Heart left ventricle (tissue), 16 donors: ENCODE data around the gene HDAC7. TPM values are rescaled to one million over a fixed set of nuclear protein-coding genes. Genes with fewer than 3 reads are reported as not detected.

Experiments used
- ATAC-seq, 4 donors: fragments of 200-7000 bp; cut with Tn5 transposase; one replicate each; pipeline ENCODE4 v1.9.1; 2020 to 2022; ENCODE audit warnings: moderate library complexity in 4 of 4, mild to moderate bottlenecking in 3 of 4, moderate number of reproducible peaks in 1 of 4
- DNase-seq, 5 donors: peaks; one replicate each; pipeline ENCODE4 v3.0.0-alpha.2; 2020
- H3K27ac ChIP-seq, 12 donors: fragments of 200-600 bp; sonication (generic) in 4 of 12; one replicate each; pipeline versions ENCODE4 v1.5.0 to v1.8.0; 2016 to 2022; ENCODE audit warnings: mild to moderate bottlenecking in 2 of 12
- H3K27me3 ChIP-seq, 9 donors: fragments of 200-600 bp; sonication (generic) in 2 of 9; one replicate each; pipeline versions ENCODE4 v1.5.1 to v1.8.0; 2016 to 2022; ENCODE audit warnings: mild to moderate bottlenecking in 3 of 9
- H3K36me3 ChIP-seq, 9 donors: fragments of 200-600 bp; sonication (generic) in 2 of 9; one replicate each; pipeline versions ENCODE4 v1.5.0 to v1.8.0; 2018 to 2022; ENCODE audit warnings: mild to moderate bottlenecking in 2 of 9
- H3K4me1 ChIP-seq, 12 donors: fragments of 200-600 bp; sonication (generic) in 4 of 12; one replicate each; pipeline versions ENCODE4 v1.5.0 to v1.8.0; 2016 to 2022; ENCODE audit warnings: mild to moderate bottlenecking in 3 of 12
- H3K4me3 ChIP-seq, 12 donors: fragments of 200-600 bp; sonication (generic) in 4 of 12; one replicate each; pipeline versions ENCODE4 v1.5.0 to v1.8.0; 2017 to 2022; ENCODE audit warnings: mild to moderate bottlenecking in 9 of 12, moderate library complexity in 4 of 12
- H3K9me3 ChIP-seq, 12 donors: fragments of 200-600 bp; sonication (generic) in 4 of 12; one replicate each; pipeline versions ENCODE4 v1.5.0 to v1.8.0; 2016 to 2022; ENCODE audit warnings: mild to moderate bottlenecking in 1 of 12
- POLR2A ChIP-seq, 2 donors: fragments of 450-650 bp; IDR thresholded peaks; one replicate each; pipeline ENCODE4 v1.6.1; 2017; ENCODE audit warnings: antibody characterized with exemption in 2 of 2, mild to moderate bottlenecking in 2 of 2, moderate library complexity in 2 of 2
- WGBS, 4 donors: extraction: QIAGEN DNeasy Blood & Tissue Kit in 2 of 4; methylation state at CpG; one replicate each; pipeline versions ENCODE4 v1.1.5 to v1.1.7; 2013 to 2018; 5-methylcytosine and 5-hydroxymethylcytosine counted together
- intact Hi-C, 10 donors: fragments of 100-400 bp; cut with DNase I; formaldehyde crosslinking; loops; one replicate each; pipeline versions ENCODE4 v1.11.1 to v1.14.2; 2022
- polyA plus RNA-seq, 2 donors: library from polyadenylated mRNA; stranded (reverse); fragments of 200-250 nt; gene quantifications; one replicate each; pipeline ENCODE4 v1.2.3, GENCODE V29; 2013
- total RNA-seq, 9 donors: library from RNA; depleted of rRNA in 2 of 9; stranded (reverse); fragments of >200 nt in 2 of 9; fragmentation: NEBNext Ultra II Directional in 3 of 9; extraction: Animal tissue kit (Norgen Biotek cat#: 25700) in 3 of 9; gene quantifications; one replicate each; pipeline versions ENCODE4 v1.1.0 to v1.2.4, GENCODE V29; 2016 to 2023
- TF ChIP-seq, protein P1 (sequence below), 12 donors: fragments of 200-600 bp; sonication (generic) in 4 of 12; IDR thresholded peaks; one replicate each; pipeline versions ENCODE4 v1.5.0 to v1.8.0; 2018 to 2022; ENCODE audit warnings: antibody characterized with exemption in 12 of 12, mild to moderate bottlenecking in 5 of 12
- donor health status: ischemic (EF 13 %, LVEDD 7.1; RV severe dilation, severe dysfunction).
- donor health status: healthy with polysubstance abuse.
- donor health status: DM: no; HTN: yes; CAD: no.
- donor health status: DM: no; HTN: no; CAD: no.
- donor health status: ischemic (EF 25% LVEDD 6.9; RV normal size, moderate dysfunction).
- donor health status: ischemic (EF 25% LVEDD 5.7; RV mildly dilated, moderate dysfunction).
- donor health status: healthy.
- donor health status: DM: yes; HTN: yes; CAD: no.
- donor health status: ischemic (EF 35%, LVEDD 5.7; RV mildly dilated, moderate dysfunction).
- donor health status: nonischemic (EF 11% LVEDD 7.7; RV severe dilation, severe dysfunction).
- donor health status: DM: yes; HTN: yes; CAD: no.
- donor health status: PGD.
- donor health status: ischemic (EF 29% LVEDD 5.4; RV normal size, mild dysfunction).
- donor health status: nonischemic (EF 23%, LVEDD 6.1; RV moderate dilation, normal function).

HDAC7 gene
- total and polyA plus RNA-seq, 11 donors, result 27.4 to 63.0 (median 39.3) TPM

DNA sequence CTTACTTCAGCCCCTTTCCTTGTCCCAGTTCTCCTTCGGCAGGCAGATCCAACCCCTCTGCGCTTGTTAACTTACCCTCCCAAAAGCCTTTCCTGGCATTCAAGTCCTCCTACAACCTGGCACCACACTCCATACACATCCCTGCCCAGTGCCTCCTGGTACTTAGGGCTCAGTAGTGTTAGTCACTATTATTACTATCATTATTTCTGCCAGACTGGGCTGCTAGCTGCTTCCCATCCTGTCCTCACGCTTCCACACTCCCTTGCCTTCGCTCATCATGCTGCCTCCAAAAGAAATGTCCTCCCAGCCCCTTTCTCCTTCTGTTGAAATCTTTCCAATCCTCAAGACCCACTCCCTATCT, 1.6 kb upstream of the HDAC7 start:
- Histone ChIP-seq H3K27ac (peak overlapping the region; percentile 94 to 99 (median 98)), H3K9me3 (no peaks in the 10 kb centered on the region), H3K36me3 (no peaks in the 10 kb centered on the region), H3K27me3 (no peaks in the 10 kb centered on the region), H3K4me3 (peak overlapping the region in 7 of 12 donors; percentile 65 to 97 (median 82)), H3K4me1 (peaks cover 8 to 87% (median 73%) of the 10 kb centered on the region in 12 donors)
- WGBS, 4 donors, result 71 to 85% (median 81%) methylated on average over 4 of the region's 4 CpGs
- no peak for TF ChIP-seq POLR2A (IDR thresholded peaks at IDR 0.05)
- TF ChIP-seq, protein P1, sequence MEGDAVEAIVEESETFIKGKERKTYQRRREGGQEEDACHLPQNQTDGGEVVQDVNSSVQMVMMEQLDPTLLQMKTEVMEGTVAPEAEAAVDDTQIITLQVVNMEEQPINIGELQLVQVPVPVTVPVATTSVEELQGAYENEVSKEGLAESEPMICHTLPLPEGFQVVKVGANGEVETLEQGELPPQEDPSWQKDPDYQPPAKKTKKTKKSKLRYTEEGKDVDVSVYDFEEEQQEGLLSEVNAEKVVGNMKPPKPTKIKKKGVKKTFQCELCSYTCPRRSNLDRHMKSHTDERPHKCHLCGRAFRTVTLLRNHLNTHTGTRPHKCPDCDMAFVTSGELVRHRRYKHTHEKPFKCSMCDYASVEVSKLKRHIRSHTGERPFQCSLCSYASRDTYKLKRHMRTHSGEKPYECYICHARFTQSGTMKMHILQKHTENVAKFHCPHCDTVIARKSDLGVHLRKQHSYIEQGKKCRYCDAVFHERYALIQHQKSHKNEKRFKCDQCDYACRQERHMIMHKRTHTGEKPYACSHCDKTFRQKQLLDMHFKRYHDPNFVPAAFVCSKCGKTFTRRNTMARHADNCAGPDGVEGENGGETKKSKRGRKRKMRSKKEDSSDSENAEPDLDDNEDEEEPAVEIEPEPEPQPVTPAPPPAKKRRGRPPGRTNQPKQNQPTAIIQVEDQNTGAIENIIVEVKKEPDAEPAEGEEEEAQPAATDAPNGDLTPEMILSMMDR (IDR thresholded peaks at IDR 0.05), result no peak
- intact Hi-C loops, result loop anchor here in 1 of 10 donors (2.0 kb wide), 1 partner anchor 73 kb away; no protein-coding TSS in a partner anchor
- peak in 1 of 5 donors; percentile 25 for DNase-seq
- no peak for ATAC-seq

DNA sequence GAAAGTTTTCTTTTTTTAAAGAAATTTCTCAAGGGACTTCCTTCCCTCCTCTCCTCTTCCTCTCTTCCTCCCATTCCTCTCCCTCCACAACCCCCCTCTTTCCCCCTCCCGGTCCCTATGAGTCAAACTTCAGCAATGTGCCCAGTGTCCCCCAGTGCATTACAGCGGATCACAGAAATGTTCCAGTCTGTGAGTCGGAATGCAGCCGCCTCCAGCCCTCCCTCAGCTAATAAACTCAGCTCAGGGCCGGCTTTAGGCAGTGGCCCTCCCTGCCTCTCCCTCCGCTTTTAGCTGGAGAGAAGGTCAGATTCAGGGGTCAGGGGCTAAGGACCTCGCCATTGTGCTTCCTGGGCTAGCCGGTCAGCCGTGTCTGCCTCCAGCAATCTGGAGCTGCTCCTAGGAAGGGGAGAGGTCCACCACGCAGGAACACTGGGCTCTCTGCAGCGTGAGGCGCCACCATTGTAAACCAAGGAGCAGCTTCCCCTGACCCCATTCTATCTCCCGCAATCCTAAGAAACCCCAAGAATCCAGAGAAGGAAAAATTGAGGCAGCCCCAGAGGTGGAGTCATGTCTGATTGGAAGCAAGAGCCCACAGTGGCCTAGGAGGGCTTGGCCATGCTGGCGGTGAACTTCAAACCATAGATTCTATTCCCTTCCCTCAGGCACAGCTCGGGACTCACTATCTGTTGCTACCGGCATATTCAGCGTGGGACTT, 1.1 kb upstream of the HDAC7 start:
- Histone ChIP-seq H3K9me3 (no peaks in the 10 kb centered on the region), H3K4me3 (peak overlapping the region in 11 of 12 donors; percentile 65 to 98 (median 82)), H3K27ac (peak overlapping the region; percentile 94 to 99 (median 98)), H3K27me3 (no peaks in the 10 kb centered on the region), H3K4me1 (peaks cover 11 to 87% (median 74%) of the 10 kb centered on the region in 12 donors), H3K36me3 (no peaks in the 10 kb centered on the region)
- ATAC-seq (peak; percentile 81 to 84 (median 84)), DNase-seq (peak; percentile 85 to 94 (median 90))
- peak in 1 of 2 donors; percentile 76 for TF ChIP-seq POLR2A (IDR thresholded peaks at IDR 0.05)
- TF ChIP-seq, protein P1 (IDR thresholded peaks at IDR 0.05), result no peak
- 24 to 38% (median 26%) methylated on average over 15 to 17 of the region's 17 CpGs for WGBS, 4 donors
- intact Hi-C loops, result loop anchor here in 2 of 10 donors (1.0 to 2.0 kb wide), 2 partner anchors 21 to 72 kb away; no protein-coding TSS in a partner anchor

DNA sequence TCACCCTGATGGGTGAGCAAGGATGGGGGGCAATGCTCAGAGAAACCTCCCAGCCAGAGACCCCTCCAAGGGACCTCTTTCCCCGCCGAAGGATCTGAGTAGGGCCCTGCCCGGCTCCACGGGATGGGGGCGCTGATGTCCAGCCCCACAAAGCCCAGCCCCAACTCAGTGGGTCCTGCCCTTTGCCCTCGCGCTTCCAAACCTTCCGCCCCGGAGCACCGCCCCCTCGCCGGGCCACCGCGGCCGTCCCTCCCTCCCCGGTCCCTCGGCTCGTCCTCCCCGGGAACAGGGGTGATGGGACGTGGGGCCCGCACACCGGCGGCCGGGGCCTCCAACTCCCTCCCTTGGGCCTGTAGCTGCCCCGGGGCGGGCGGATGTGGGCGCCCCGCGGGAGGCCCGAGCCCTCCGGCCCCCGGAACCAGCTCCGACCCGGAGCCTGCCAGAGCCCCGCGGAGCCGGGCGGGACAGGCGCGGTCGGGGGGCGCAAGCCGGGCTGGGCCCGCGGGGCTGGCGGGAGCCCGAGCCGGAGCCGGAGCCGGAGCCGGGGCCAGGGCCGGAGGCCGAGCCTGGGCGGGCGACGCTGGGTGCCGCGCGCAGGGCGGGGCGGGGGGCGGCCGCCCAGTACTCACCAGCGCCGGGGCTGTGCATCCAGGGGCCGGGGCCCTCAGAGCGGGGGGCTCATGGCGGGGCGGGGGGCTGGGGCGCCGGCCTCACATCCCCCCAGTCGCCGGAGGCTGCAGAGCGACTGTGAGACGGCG, 386 bp downstream of the HDAC7 start:
- H3K27ac ChIP-seq, result peak overlapping the region; percentile 94 to 99 (median 98)
- ATAC-seq (peak; percentile 8 to 39 (median 29)), DNase-seq (peak; percentile 79 to 91 (median 81))
- H3K36me3 ChIP-seq, result peaks cover 0 to 6% (median 0%) of the 10 kb centered on the region in 9 donors
- WGBS, 4 donors, result 0 to 2% (median 1%) methylated on average over 14 to 77 of the region's 77 CpGs
- intact Hi-C loops, result loop anchor here in 1 of 10 donors (5.0 kb wide), 1 partner anchor 42 kb away; no protein-coding TSS in a partner anchor
- peaks cover 19 to 87% (median 74%) of the 10 kb centered on the region in 12 donors for H3K4me1 ChIP-seq
- H3K4me3 ChIP-seq, result peak overlapping the region; percentile 65 to 98 (median 80)
- H3K27me3 ChIP-seq, result no peaks in the 10 kb centered on the region
- TF ChIP-seq POLR2A (IDR thresholded peaks at IDR 0.05), result peak in 1 of 2 donors; percentile 21
- TF ChIP-seq, protein P1 (IDR thresholded peaks at IDR 0.05), result peak in 10 of 12 donors; percentile 20 to 55 (median 42)
- H3K9me3 ChIP-seq, result no peaks in the 10 kb centered on the region
